Measurements from ENCODE around the gene EFCAB12. TPM values are rescaled to one million over a fixed set of nuclear protein-coding genes. Genes with fewer than 3 reads are reported as not detected.

EFCAB12 gene
- total RNA-seq, 2 experiments from 2014 or later = 1.1 to 2.5 TPM

- TF ChIP-seq CTCF (conservative IDR thresholded peaks at IDR 0.05; ENCODE audit: low read length) = no peak
- TF ChIP-seq EZH2phosphoT487 (IDR thresholded peaks at IDR 0.05; ENCODE audit: borderline replicate concordance, low read depth, low read length) = no peak
- no peak overlapping the region for H2AFZ ChIP-seq (ENCODE audit: low read length)
- POLR2A ChIA-PET = no interaction called here
- H3K9me3 ChIP-seq (ENCODE audit: low read length) = no peaks in the 10 kb centered on the region
- H3K9me2 ChIP-seq (ENCODE audit: insufficient read depth, low read length) = no peaks in the 10 kb centered on the region
- BruUV-seq (replicated peaks) = no TSS peak
- CTCF ChIA-PET (ENCODE audit: unreplicated experiment) = no interaction called here
- H3K4me3 ChIP-seq (ENCODE audit: low read depth, low read length, poor library complexity, severe bottlenecking) = no peak overlapping the region
- H3K36me3 ChIP-seq (ENCODE audit: insufficient read depth, low read length) = no peaks in the 10 kb centered on the region
- no peak overlapping the region for H3K4me2 ChIP-seq (ENCODE audit: low read length)
- no peak for DNase-seq (ENCODE audit: low spot score)
- H3K27ac ChIP-seq (ENCODE audit: low read depth, low read length, poor library complexity, severe bottlenecking) = no peak overlapping the region
- no peaks in the 10 kb centered on the region for H3K4me1 ChIP-seq (ENCODE audit: insufficient read depth, low read length, poor library complexity, severe bottlenecking)
- no peaks in the 10 kb centered on the region for H4K20me1 ChIP-seq (ENCODE audit: insufficient read depth, low read length)
- H3K79me2 ChIP-seq (ENCODE audit: insufficient read depth, low read depth, low read length) = no peaks in the 10 kb centered on the region
- intact Hi-C loops (cut with micrococcal nuclease; ENCODE audit: unreplicated experiment) = no loop called here
Measured at GRCh38 chr3:129353589-129353941, 74.9 kb downstream of the EFCAB12 start.

- H2AFZ ChIP-seq (ENCODE audit: low read length) = no peak overlapping the region
Measured at GRCh38 chr3:129352650-129353588, 75.5 kb downstream of the EFCAB12 start.

More at GRCh38 chr3:129352650-129353588, 75.5 kb downstream of the EFCAB12 start:
- no peaks in the 10 kb centered on the region for H4K20me1 ChIP-seq (ENCODE audit: insufficient read depth, low read length)
- CTCF ChIA-PET (ENCODE audit: unreplicated experiment) = no interaction called here
- no peak overlapping the region for H3K4me2 ChIP-seq (ENCODE audit: low read length)
- H3K27ac ChIP-seq (ENCODE audit: low read depth, low read length, poor library complexity, severe bottlenecking) = no peak overlapping the region
- no peaks in the 10 kb centered on the region for H3K9me2 ChIP-seq (ENCODE audit: insufficient read depth, low read length)
- H3K4me1 ChIP-seq (ENCODE audit: insufficient read depth, low read length, poor library complexity, severe bottlenecking) = no peaks in the 10 kb centered on the region
- H3K36me3 ChIP-seq (ENCODE audit: insufficient read depth, low read length) = no peaks in the 10 kb centered on the region
- BruUV-seq (replicated peaks) = no TSS peak
- no peak overlapping the region for H3K4me3 ChIP-seq (ENCODE audit: low read depth, low read length, poor library complexity, severe bottlenecking)
- TF ChIP-seq EZH2phosphoT487 (IDR thresholded peaks at IDR 0.05; ENCODE audit: borderline replicate concordance, low read depth, low read length) (no peak), CTCF (conservative IDR thresholded peaks at IDR 0.05; ENCODE audit: low read length) (no peak)
- intact Hi-C loops (cut with micrococcal nuclease; ENCODE audit: unreplicated experiment) = no loop called here
- POLR2A ChIA-PET = no interaction called here
- no peaks in the 10 kb centered on the region for H3K9me3 ChIP-seq (ENCODE audit: low read length)
- DNase-seq (ENCODE audit: low spot score) = no peak
- H3K79me2 ChIP-seq (ENCODE audit: insufficient read depth, low read depth, low read length) = no peaks in the 10 kb centered on the region
